IPS DF 19.7 (cell line): ENCODE measurements around the gene ETV2.
"Not testable (repeated sequence)": the region's sequence is repeated elsewhere in the genome, so short reads cannot be mapped to it uniquely, and the experiment has no call there.

ENCODE experiments used
- DNase-seq: peaks from one replicate; pipeline ENCODE4 v3.0.0-alpha.2; 2013; ENCODE audit warnings: low read depth, low spot score

ETV2 gene

DNA sequence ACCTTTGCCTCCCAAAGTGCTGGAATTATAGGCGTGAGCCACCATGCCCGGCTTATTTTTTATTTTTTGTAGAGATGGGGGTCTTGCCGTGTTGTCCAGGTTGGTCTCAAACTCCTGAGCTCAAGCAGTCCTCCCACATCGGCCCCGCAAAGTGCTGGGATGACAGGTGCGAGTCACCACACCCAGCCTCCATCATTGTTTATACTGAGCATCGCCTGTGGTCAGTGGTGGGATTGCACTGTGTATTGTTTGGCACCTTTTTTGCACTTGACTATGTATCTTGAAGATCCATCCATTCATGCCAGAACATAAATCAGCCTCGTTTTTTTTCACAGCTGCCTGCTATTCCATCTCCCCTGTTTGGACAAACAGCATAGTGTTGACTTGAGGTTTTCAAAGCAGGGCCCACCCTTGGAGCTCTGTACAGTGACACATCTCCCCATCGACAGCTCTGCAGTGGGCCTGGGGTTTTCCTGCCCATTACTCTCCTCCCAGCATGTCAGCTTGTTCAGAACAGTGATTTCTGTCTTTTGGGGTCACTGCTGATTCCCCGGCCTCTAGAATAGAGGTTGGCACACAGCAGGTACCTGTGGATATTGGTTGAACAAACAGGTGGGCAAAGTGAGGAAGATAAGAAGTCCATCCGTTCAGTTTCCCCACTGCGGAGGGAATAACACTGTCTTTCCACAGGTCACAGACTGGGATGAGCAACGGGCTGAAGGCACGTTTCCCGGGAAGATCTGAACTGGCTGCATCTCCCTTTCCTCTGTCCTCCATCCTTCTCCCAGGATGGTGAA is 16.6 kb downstream of the ETV2 start:
- DNase-seq, result no peak

DNA sequence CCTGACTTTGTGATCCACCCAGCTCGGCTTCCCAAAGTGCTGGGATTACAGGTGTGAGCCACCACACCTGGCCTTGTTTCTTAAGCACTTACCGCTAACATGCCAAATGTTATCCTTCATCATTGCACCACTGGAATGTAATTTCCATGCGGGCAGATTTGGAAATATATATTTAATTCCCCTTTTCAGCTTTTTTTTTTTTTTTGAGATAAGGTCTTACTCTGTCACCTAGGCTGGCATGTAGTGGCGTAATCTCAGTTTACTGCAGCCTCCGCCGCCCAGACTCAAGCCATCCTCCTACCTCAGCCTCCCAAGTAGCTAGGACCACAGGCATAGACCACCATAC is 20.4 kb downstream of the ETV2 start:
- no peak for DNase-seq

DNA sequence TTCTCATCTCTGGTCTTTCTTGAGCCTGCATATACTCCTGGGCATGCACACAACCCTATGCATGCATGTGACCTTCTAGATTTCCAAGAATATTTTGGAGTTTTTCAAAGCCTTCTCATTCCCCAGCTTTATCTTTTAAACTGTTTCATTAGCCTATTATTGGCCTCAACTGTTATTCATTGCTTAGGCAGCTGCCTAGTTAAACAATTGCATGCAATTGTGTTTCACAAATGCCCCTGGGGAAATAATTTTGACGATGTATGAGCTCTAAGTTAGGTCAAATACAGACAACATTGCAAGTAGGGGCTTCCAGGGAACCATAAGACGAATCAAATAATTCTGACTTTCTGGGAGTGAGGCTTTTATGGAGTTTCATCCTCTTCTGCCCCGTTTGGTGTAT is 22.4 kb downstream of the ETV2 start:
- DNase-seq, result no peak

DNA sequence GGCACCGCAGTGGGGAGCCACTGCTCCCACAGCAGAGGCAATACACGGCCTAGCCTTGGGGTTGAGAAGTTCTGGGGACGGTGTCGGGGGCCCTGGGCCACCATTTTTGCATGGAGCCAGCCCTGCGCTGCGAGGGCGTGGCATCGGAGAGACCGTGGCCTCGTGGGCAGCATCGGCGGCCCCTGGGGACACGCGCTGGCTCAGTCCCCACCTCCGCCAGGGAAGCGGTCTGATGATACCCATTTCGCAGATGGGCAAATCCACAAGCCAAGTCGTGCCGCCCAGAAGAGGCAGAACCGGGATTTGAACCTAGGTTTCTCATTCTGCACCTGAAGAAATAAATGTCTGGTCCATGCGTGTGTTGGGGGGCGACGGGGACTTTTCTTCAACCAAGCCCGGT is 23.6 kb downstream of the ETV2 start:
- no peak for DNase-seq

DNA sequence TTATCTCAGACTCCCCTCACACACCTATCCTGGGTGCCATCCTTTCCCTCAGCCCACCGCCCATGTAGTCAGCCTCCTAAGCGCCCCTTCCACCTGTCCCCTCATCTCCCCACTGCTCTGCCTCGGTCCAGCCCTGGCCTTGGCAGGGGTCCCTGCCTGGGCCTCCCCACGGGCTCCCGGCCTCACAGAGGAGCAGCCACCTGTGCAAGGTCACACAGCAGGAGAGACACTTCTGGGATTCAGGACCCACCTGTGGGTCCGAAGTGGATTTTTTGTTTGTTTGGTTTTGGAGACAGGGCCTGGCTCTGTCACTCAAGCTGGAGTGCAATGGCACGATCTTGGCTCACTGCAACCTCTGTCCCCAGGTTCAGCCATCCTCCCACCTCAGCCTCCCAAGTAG is 24.1 kb downstream of the ETV2 start:
- DNase-seq, result no peak

DNA sequence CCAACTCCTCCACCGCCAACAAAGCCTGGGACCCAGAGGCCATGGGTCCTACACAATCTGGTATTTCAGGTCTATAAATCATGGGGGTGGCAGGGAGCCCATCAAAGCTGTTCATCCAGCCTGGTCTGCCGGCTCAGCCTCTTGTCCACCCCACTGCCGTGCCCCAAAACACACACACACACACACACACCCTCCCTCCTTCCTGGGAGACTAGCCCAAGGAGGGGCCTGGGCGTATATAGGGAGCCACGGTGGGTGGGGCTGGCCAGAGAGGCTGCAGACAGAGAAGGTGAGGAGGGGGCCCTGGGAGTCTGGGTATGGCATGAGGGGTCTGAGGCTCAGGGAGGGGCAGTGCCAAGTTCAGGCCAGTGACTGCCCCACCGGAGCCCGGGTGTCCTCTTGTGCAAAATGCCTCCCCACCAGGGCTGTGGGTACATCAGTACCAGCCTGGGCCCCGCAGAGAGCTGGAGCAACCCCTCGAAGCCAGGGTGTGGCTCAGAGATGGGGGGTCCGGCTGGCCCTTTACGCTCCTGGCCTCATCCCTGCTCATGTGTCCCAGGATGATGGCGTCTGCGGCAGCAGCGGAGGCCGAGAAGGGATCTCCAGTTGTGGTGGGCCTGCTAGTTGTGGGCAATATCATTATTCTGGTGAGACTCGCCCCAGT is 24.8 kb downstream of the ETV2 start, which contains the start of gene UPK1A:
TSS of gene UPK1A (plus strand) at position 267 of the 663 bp plus-strand sequence. CDS start at position 563, 296 bp downstream.
- no peak for DNase-seq

DNA sequence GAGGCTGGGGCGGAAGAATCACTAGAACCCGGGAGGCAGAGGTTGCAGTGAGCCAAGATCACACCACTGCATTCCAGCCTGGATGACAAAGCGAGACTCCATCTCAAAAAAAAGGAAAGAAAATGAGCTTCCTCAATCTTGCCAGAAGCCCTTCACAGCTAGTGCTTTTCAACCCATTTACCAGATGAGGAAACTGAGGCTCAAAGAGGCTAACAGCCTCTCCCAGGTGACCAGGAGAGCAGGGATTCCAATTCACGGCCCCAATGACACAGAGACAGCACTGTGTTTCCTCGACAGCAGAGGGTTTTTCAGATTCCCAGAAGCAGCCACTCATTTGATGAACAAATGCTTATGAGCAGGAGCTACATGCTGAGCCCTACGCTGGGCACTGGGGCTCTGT is 28.0 kb downstream of the ETV2 start:
- DNase-seq, result no peak

DNA sequence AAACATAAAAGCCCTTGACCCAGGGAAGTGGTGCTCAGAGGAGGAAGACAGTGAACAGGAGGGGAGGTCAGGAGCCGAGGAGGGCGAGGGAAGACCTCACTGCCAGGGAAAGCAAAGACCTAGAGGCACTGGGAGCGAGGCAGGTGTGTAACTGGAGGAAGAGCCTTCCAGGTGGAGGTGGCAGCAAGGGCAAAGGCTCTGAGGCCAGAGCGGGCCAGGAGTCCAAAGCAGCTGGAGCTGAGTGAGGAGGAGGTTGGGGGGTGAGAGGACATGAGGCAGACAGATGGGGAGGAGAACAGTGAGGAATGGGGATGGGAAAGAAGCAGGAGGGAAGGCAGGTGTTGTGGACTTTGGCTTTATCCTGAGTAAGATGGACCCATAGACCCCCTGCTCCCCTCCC is 28.4 kb downstream of the ETV2 start:
- no peak for DNase-seq

DNA sequence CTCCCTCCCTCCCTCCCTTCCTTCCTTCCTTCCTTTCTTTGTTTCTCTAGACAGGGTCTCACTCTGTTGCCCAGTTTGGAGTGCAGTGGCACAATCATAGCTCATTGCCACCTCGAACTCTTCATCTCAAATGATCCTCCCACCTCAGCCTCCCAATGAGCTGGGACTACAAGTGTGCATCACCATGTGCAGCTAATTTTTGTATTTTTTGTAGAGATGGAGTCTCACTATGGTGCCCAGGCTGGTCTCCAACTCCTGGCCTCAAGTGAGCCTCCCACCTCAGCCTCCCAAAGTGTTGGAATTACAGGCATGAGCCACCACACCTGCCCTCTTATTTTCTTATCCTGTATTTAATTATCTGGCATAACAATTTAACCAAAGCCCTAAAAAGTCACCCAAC is 29.1 kb downstream of the ETV2 start:
- DNase-seq, result no peak

DNA sequence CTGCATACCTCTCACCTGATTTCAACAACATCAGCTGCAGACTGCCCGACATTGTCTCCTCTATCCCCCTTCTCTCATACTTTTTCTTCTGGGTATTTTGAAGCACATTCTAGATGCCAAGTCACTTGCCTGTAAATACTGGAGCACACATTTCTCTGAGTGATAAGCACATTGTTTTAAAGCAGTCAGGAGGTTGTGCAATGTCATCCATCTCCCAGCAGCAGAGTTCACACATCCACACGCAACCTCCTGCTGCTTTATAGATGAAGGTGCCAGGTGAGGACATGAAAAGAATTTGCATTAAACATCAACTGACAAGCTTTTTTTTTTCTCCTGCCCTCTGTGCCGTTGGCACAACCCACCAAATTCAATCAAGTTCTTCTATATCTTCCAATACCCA is 30.3 kb downstream of the ETV2 start:
- no peak for DNase-seq

DNA sequence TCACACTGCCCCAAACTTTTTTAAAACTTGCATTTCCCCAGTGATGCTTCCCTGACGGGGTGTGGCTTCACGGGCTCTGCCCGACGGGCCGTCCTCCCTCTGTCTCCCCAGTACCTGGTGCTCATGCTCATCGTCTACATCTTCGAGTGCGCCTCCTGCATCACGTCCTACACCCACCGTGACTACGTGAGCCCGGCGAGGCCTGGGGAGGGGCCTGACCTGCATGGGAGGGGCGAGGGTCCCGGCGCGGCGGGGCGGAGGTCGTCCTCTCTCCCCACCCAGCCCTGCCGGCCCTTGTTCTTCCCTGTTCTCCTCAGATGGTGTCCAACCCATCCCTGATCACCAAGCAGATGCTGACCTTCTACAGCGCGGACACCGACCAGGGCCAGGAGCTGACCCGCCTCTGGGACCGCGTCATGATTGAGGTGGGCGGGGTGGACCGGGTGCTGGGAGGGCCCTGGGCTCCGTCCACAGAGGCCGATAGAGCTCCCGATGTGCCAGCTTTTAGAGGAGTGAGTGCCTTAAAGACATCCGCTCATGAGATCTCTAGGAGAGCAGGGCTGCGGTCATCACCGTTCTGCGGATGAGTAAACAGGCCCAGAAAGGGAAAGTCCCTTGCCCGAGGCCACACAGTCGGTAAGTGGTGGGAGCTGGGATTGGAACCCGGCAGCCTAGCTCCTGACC is 31.7 kb downstream of the ETV2 start:
- DNase-seq, result no peak

DNA sequence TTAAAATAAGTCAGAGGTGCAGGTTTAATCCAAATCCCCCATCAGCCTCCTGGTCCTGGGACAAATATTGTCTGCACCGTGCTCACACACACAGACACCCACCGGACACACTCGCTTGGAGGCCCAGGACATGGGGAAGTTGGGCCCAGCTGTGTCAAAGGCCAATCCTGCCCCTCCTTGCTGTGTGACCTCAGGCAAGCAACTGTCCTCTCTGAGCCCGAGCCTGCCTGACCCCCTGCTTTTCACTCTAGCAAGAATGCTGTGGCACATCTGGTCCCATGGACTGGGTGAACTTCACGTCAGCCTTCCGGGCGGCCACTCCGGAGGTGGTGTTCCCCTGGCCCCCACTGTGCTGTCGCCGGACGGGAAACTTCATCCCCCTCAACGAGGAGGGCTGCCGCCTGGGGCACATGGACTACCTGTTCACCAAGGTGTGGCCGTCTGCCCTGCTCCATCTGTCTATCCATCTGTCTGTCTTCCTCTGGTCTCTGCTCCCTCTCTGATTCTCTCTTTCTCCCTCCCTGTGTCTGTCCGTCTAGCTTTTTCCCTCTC is 34.1 kb downstream of the ETV2 start:
- no peak for DNase-seq

DNA sequence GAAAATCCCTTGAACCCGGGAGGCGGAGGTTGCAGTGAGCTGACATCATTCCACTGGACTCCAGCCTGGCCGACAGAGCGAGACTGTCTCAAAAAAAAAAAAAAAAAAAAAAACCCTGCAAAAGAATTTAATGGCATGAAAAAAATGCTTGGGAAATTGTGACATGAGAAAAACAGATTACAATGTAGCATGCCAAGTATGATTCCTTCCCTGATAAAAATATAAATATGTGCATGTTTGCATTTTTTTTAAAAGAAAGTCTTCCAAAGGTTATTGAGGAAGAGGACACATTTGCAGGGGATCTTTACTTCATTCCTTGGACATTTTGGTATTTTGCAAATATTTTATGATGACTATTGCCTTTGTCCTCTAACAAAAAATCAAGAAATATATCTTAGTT is 48.3 kb downstream of the ETV2 start:
- DNase-seq, result no peak

DNA sequence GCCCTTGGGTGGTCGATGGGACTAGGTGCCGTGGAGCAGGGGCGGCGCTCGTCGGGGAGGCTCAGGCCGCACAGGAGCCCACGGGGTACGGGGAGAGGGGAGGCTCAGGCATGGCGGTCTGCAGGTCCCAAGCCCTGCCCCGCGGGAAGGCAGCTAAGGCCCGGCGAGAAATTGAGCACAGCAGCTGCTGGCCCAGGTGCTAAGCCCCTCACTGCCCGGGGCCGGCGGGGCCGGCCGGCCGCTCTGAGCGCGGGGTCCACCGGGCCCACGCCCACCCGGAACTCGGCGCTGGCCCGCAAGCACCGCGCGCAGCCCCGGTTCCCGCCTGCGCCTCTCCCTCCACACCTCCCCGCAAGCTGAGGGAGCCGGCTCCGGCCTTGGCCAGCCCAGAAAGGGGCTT is 49.6 kb downstream of the ETV2 start:
- not testable (repeated sequence) for DNase-seq

DNA sequence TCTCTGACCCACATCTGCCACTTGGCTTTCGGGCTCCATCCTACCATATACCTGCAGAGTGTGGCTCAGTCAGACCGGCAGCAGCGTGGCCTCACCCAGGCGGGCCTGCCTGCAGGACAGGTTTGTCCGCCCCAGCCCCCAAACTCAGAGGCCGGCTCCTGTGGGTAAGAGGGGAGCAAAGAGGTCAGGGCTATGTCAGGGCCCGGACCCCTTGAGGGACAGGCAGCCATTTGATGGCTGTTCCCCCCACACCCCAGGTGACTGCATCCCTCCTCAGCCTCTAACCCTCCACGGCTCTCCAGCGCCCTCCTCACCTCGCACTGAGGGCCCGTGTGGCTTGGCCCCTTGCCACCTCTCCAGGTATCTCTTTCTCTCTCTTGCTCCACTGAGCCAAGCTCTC is 50.5 kb downstream of the ETV2 start:
- DNase-seq, result no peak

DNA sequence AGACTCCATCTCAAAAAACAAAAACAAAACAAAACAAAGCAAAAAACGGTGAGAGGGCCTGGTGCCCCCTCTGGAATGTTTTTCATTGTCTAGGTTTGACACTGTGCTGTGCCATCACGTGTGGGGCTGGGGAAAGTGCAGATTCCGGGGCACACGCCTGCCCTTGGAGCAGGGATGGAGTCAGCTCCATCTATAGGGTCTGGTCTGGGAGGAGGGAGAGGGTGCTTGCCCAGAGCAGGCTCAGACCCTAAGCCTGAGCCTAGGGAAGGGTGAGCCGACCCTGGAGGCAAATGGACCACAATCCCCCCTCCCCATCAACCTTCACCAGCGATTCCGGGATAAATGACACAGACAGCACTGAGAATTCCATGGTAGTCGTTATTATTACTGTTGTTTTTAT is 51.9 kb downstream of the ETV2 start:
- DNase-seq, result no peak

DNA sequence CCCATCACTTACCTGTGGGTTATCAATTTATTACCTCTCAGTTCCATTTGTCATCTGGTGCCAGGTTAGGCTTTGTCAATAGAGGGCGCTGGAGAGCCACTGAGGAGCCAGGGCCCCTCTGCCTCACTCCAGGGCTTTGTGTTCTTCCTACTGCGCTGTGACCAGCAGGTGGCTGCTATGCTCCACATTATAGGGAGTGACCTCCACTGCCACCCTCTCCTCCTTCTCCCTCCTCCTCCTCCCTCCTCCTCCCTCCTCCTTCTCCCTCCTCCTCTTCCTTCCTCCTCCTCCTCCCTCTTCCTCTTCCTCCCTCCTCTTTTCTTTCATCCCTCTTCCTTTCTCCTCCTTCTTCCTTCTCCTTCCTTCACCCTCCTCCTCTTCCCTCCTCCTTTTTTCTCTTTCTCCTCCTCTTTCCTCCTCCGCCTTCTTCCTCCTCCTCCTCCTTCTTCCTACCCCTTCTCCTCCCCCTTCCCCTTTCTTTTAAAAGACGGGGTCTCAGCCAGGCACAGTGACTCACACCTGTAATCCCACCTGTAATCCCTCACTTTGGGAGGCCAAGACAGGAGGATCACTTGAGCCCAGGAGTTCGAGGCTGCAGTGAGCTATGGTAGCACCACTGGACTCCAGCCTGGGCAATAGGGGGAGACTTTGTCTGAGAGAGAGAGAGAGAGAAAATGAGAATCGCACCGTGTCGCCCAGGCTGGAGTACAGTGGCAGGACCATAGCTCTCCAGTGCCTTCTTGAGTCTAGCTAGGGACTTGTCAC is 52.5 kb downstream of the ETV2 start:
- DNase-seq, result no peak
